Left ventricle myocardium inferior (tissue), 1 donor: ENCODE measurements around the gene TSPOAP1. TPM values are rescaled to one million over a fixed set of nuclear protein-coding genes. Genes with fewer than 3 reads are reported as not detected.
"Not testable (repeated sequence)": the region's sequence is repeated elsewhere in the genome, so short reads cannot be mapped to it uniquely, and the experiment has no call there.

Experiments used
- DNase-seq: peaks from one replicate; pipeline ENCODE4 v3.0.0-alpha.2; 2020
- H3K27ac ChIP-seq: fragments of 200-600 bp; replicated peaks from 2 replicates; pipeline ENCODE4 v1.8.0; 2021
- H3K27me3 ChIP-seq: fragments of 200-600 bp; 2 replicates; pipeline ENCODE4 v1.8.0; 2021; ENCODE audit warnings: low read depth
- H3K36me3 ChIP-seq: fragments of 200-600 bp; 2 replicates; pipeline ENCODE4 v1.8.0; 2021
- H3K4me1 ChIP-seq: fragments of 200-600 bp; 2 replicates; pipeline ENCODE4 v1.8.0; 2021
- H3K4me3 ChIP-seq: fragments of 200-600 bp; 2 replicates; pipeline ENCODE4 v1.8.0; 2021; ENCODE audit warnings: mild to moderate bottlenecking, moderate library complexity
- H3K9me3 ChIP-seq: fragments of 200-600 bp; replicated peaks from 2 replicates; pipeline ENCODE4 v1.8.0; 2021
- intact Hi-C: fragments of 100-400 bp; cut with micrococcal nuclease; formaldehyde crosslinking; loops from one replicate; pipeline ENCODE4 v1.11.0; 2022
- total RNA-seq: library from RNA; stranded (reverse); fragmentation: NEBNext Ultra II Directional; extraction: Animal tissue kit (Norgen Biotek cat#: 25700); gene quantifications from one replicate; pipeline ENCODE4 v1.2.1, GENCODE V29; 2021
- TF ChIP-seq, protein P1 (sequence below): fragments of 200-600 bp; IDR thresholded peaks from 2 replicates; pipeline ENCODE4 v1.8.0; 2021; ENCODE audit warnings: antibody characterized with exemption, mild to moderate bottlenecking, borderline replicate concordance
- donor health status: DM: no; HTN: yes; CAD: no; lungs with severe emphysema.

Gene TSPOAP1
- total RNA-seq, 1 donor from 2014 or later: 12.8 TPM

DNA sequence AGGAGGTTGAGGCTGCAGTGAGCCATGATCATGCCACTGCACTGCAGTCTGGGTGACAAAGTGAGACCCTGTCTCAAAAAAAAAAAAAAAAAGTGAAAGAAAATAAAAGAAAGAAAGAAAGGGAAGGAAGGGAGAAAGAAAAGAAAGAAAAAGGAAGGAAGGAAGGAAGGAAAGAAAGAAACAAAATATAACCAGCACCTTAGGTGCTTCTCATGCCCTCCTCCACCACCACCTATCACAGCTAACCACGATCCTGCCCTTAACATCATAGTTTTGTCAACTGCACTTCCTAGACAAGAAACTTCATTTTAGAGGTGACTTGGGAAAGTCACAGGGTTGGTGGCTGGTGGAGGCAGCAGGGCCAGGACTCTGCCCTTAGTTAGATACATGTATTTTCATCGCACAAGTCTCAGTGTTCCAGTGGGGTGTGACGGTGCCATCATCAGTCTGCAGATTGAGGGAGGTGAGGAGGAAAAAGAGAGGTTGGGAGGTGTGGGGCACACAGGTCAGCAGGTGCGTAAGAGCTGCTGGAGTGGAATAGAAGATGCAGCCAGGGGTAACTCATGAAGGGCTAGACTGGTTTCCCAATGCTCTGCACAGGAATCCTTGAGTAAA lies 13.4 kb upstream of the TSPOAP1 start:
- no peak overlapping the region for H3K27ac ChIP-seq
- peaks cover 31% of the 10 kb centered on the region for H3K36me3 ChIP-seq
- intact Hi-C loops: no loop called here
- DNase-seq: no peak
- peaks cover 15% of the 10 kb centered on the region for H3K4me1 ChIP-seq
- no peaks in the 10 kb centered on the region for H3K9me3 ChIP-seq
- H3K4me3 ChIP-seq: no peak overlapping the region
- H3K27me3 ChIP-seq: peaks cover 18% of the 10 kb centered on the region
- TF ChIP-seq, protein P1, sequence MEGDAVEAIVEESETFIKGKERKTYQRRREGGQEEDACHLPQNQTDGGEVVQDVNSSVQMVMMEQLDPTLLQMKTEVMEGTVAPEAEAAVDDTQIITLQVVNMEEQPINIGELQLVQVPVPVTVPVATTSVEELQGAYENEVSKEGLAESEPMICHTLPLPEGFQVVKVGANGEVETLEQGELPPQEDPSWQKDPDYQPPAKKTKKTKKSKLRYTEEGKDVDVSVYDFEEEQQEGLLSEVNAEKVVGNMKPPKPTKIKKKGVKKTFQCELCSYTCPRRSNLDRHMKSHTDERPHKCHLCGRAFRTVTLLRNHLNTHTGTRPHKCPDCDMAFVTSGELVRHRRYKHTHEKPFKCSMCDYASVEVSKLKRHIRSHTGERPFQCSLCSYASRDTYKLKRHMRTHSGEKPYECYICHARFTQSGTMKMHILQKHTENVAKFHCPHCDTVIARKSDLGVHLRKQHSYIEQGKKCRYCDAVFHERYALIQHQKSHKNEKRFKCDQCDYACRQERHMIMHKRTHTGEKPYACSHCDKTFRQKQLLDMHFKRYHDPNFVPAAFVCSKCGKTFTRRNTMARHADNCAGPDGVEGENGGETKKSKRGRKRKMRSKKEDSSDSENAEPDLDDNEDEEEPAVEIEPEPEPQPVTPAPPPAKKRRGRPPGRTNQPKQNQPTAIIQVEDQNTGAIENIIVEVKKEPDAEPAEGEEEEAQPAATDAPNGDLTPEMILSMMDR: no peak

DNA sequence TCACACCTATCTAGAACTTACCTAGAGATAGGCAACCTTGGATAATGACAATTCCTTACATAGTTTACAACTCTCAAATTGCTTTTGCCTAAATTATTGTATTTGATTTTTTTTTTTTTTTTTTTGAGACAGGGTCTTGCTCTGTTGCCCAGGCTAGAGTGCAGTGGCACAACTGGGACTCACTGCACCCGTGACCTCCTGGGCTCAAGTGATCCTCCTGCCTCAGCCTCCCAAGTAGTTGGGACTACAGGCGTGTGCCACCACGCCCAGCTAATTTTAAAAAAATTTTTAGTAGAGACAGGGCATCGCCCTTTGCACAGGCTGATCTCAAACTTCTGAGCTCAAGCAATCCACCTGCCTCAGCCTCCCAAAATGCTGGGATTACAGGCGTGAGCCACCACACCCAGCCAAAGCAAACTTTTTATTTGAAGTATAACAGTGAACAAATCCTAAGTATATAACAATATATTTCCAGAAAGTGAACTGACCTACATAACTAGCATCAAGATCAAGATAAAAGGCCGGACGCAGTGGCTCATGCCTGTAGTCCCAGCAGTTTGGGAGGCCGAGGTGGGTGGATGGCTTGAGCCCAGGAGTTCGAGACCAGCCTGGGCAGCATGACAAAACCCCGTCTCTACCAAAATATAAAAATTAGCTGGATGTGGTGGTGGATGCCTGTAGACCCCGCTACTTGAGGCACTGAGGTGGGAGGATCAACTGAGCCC lies 12.7 kb upstream of the TSPOAP1 start:
- peaks cover 21% of the 10 kb centered on the region for H3K4me1 ChIP-seq
- H3K27ac ChIP-seq, intact Hi-C loops: not testable (repeated sequence)

DNA sequence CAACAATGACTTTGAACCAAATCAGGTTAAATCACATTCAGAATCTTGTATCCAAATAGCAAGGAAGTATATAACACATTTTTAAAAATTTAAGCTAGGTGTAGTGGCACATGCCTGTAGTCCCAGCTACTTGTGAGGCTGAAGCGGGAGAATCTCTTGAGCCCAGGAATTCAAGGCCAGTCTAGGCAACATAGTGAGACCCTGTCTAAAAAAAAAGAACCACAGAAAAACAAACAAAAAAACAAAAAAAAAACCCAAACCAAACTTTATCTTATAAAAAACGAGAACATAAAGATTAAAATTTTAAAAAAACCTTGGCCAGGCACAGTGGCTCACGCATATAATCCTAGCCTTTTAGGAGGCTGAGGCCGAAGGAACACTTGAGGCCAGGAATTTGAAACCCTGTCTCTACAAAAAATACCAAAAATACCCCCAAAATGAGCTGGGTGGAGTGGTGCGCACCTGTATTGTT lies 11.8 kb upstream of the TSPOAP1 start:
- DNase-seq: no peak
- TF ChIP-seq, protein P1: no peak
- intact Hi-C loops: no loop called here
- Histone ChIP-seq H3K36me3 (peaks cover 16% of the 10 kb centered on the region), H3K9me3 (no peaks in the 10 kb centered on the region), H3K27me3 (peaks cover 18% of the 10 kb centered on the region), H3K4me3 (no peak overlapping the region), H3K27ac (no peak overlapping the region), H3K4me1 (peaks cover 26% of the 10 kb centered on the region)

More for the DNA sequence above, 12.7 kb upstream of the TSPOAP1 start:
- Histone ChIP-seq H3K27me3 (peaks cover 18% of the 10 kb centered on the region), H3K36me3 (peaks cover 24% of the 10 kb centered on the region)
- H3K4me3 ChIP-seq, DNase-seq, H3K9me3 ChIP-seq: not testable (repeated sequence)

DNA sequence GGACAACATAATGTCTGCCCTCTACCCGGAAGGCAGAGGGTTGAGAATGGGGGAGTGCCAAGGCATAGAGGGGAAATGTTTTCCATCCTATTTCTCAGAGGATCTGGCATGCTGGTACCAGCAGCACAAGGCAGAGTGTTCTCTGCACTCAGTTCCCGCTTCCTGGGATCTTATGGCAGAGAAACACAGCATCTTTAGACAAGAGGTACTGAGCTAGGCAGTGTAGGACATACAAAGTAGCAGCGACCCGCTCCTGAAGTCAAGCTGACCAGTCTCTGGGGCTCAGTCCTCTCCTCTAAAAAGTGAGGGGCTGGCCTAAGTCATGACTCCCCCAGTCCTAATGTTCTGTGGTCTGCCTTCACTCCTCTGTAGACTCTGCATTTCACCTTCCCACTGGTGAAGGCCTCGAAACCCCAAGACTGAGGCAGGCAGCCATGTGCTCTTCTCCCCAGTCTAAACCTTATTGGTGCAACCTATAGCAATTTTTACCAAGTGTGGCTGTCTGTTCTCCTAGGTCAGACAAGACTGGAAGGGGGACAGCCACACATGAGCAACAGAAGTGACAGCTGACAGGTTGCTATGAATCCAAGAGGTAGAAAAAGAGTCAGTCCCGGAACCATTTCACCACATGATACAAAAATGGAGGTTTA lies 11.3 kb upstream of the TSPOAP1 start:
- no peak for DNase-seq
- TF ChIP-seq, protein P1: no peak
- Histone ChIP-seq H3K27ac (peak overlapping the region; percentile 67), H3K4me1 (peaks cover 26% of the 10 kb centered on the region), H3K9me3 (no peaks in the 10 kb centered on the region), H3K4me3 (peak overlapping the region; percentile 29), H3K27me3 (peaks cover 18% of the 10 kb centered on the region), H3K36me3 (peaks cover 10% of the 10 kb centered on the region)
- intact Hi-C loops: no loop called here

DNA sequence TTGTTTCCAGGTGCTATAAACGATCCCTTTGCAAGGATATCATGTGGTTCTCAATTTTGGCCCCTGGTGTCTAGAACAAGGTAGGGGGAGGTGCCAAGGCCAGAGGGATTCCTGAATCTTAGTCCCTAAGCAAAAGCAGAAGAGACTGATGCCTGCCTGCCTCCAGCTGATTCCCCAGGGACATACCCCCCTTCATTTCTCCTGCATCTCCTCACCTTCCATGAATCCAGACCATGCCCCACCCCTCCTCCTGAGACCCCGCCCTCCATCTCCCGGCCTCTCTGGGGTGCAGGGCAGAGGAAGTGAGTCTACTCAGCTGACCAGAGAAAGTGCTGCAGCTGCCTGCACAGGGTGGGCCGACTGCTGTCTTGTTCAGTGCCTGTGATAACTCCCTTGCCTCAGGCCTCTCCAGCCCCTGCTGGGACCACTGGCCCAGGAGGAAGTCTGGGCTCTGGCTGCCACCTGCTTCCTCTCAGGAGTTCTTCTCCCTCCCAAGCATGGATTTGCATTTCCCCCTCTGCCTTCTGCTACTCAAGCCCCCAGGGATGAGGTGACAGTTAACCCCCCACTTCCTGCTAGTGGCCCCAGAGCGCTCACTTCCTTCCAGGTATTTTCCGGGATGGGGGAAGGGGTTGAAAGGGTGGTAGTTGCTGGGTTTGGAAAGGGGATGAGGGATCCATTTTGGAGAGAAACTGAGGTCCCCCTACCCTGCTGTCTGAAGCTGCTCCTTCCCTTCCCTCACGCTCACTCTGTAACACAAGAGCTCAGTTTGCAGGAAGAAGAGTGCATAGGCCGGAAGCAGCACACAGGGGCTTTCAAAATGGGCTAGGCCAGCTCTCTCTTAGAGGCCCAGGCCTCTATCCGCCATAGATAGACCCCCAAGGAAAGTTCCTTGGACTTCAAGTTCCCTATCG lies 10.5 kb upstream of the TSPOAP1 start:
- peaks cover 2% of the 10 kb centered on the region for H3K36me3 ChIP-seq
- peaks cover 18% of the 10 kb centered on the region for H3K4me1 ChIP-seq
- no peaks in the 10 kb centered on the region for H3K9me3 ChIP-seq
- peak overlapping the region; percentile 67 for H3K27ac ChIP-seq
- peaks cover 18% of the 10 kb centered on the region for H3K27me3 ChIP-seq
- peak overlapping the region; percentile 29 for H3K4me3 ChIP-seq
- peak; percentile 60 for DNase-seq
- TF ChIP-seq, protein P1: no peak
- intact Hi-C loops: no loop called here
